ENCODE measurements around the gene HSPA12A.

Gene HSPA12A

GRCh38 chr10:116743266-116744064 is 1.1 kb upstream of the HSPA12A start:
- no peak for DNase-seq (ENCODE audit: low spot score)

- DNase-seq (ENCODE audit: low spot score) = no peak
Measured at GRCh38 chr10:116741391-116742351, 695 bp downstream of the HSPA12A start.

DNA sequence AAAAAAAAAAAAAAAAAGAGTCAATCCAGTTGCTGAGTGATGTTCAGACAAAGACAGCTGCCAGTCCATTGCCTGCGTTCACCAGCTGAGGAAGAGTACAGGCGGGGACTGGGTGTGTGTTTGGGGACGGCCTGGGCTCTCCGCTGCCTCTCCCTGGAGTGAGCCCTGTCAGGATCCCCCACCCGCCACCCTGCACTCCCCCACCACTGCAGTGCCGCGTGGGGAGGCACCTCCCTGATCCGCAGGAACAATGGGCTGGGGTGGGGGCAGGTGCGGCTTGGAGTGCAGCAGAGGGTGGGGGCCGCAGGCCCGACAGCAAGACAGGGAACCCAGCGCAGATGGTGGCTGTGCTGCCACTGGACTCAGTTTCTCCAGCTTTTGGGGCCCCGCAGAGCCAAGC is 1.4 kb downstream of the HSPA12A start:
- DNase-seq (ENCODE audit: low spot score) = no peak

DNA sequence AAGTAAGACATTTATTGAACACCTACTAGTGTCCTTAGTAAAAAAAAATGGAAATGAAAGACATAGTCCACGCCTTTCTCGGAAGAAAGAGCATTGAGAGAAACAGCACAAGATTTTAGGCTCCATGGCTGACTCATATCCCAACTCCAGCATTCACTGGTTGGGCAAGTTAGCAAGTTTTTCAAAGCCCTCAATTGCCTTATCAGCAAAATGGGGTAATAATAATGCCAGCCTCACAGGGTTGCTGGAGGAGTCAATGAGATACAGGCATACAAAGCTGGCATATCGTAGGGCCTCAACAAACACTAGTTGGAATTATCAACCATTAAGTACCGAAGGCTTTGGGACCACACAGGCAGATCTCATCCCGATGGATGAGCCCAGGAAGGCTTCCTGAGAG is 4.0 kb downstream of the HSPA12A start:
- DNase-seq (ENCODE audit: low spot score) = no peak

DNA sequence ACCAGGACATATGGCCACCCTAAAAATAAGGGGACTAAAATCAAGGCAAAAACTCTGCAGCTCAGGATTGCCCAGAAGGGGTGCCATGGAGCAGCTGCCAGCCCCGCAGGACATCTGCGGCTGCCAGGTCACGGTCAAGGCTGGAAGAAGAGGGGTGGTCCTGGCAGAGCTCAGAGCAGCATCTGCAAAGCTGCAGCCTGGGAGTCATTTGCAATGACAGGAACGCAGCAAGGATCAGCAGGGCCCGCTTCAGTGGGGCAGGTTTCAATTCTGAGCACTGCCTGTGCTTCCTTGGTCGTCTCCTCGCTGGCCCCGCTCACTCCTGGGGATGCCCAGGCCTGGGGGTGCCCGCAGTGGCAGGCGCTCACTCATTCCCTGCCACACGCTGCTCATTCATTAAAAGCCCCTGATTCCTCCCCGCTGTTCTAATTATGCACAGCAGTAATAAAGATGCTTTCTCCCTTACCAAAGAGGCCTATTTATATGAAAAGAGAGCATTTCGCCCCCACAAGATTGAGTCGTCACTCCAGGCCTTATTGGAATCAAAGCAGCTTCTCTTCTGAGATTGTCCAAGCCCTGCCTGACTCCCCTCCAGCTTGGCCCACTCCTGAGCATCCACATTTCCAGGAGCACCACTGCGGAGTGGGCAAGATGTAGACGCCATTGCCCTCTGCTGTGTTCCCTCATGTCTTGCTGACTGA is 4.6 kb downstream of the HSPA12A start:
- no peak for DNase-seq (ENCODE audit: low spot score)

GRCh38 chr10:116733566-116733965 is 8.8 kb downstream of the HSPA12A start:
- DNase-seq (ENCODE audit: low spot score) = no peak

DNA sequence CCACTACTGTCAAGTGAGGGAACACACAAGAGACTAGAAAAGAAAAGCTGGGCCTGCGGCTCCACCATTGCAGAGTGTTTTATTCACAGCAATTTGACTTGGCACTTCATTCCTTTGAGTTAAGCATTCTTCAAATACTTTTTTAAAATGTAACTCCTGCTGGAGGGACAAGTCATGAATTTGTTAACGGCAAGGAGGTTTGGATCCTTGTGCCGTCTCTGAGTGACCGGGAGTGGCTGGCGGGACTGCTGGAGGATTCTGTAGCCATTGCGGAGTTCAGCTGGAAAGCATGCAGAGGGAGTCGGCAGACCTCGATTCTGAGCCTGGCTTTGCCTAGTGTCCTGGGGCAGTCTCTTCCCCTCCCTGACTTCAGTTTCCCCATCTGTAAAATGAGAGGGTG is 9.8 kb downstream of the HSPA12A start:
- DNase-seq (ENCODE audit: low spot score) = no peak

DNA sequence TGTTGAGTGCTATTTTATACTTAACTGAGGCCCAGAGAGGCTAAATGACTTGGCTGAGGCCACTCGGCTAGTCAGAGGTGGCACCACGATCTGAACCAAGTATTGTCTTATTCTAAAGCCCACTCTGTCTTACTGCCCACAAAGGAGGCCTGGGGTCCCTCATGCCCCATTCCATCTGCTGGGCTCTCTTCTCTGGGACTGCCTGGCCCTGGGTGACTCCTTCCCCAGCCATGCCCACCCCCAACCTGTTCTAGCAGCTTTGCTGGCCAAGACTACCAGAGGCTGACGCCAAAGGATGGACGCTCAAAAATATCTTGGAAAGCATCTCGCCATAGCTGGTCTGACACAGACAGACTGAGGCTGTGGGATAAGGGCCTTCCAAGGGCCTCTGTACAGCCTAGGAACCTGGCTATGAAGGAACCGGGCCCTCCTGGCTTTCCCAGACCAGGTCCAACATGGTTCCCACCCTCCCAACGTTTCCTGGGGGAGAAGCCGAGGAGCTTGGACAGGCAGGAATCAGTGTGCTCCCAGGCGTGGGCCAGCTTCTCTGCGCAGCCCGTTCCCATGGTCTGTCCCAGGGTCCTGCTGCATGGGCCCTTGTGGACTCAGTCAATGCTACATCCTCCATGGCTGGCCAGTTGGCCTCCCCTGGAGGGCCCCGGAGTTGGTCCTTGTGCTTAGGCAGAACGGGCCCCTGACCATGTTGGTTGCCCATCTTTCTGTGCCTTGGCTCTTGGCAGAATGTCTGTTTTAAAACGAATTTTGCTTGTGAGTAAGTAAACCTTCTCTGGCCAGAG is 11.7 kb downstream of the HSPA12A start:
- no peak for DNase-seq (ENCODE audit: low spot score)

GRCh38 chr10:116729243-116729642 is 13.1 kb downstream of the HSPA12A start:
- DNase-seq (ENCODE audit: low spot score) = no peak

DNA sequence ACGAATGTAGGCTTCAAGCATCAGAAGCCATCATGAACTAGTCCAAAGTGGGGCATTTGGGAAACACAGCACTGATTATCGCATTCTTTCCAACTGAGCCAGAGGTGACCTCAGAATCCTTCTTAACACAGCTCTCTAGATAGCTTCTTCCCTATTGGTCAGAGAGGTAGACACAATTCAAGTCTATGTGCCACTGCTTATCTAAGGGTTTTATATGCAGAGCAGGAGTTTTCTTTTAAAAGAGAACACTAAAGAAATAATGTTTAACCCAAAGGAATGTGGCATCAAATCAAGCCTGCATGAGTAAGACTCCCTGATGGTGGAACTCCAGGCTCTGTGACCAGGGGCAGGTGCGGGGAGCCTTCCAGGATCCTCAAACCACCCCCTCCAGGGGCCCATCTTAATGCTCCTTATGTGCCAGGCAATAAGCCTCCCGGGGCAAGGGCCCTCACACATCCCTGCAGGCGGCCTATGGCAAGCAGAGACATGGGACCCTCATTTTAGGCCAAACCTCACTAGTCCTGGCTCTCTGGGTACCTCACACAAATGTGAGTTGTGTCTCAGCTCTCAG is 13.8 kb downstream of the HSPA12A start:
- DNase-seq (ENCODE audit: low spot score) = no peak

DNA sequence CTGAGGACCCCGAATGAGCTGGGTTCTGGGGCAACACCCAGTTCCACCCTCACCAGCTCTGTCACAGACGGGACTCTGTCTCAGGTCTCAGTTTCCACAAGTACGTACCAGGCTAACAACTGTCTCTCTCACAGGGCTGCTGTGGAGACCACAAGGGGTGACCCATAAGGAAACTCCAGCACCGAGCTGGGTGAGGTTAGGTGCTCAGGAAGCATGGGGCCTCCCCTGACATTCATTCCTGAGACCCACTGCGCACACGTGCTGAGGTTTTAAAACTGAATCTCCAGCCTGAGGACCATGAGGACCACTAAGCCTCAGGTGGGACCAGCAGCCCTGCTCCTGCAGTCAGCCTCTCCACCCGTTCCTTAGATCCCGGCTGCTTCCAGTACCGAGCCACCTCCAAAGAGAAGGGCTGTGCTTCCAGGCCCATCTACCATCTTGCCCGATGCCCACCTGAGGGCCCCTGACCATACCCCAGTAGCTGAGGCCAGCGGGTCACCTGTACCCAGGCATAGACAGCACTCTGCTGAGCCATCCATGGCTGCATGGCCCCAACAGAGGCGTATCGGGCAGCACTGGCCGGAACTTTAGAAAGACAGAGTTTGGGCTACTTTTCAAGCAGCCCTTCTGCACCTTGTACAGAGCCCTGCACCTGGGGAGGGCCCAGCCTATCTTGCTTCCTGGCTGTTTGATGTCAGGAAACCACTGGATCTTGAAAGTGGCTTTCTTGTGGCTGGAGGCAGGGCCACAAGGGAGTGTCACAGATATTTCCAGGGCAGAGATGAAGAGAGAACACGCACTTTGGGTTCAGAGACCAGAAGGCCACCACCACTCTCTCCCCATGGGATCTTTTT is 18.7 kb downstream of the HSPA12A start:
- DNase-seq (ENCODE audit: low spot score) = no peak

DNA sequence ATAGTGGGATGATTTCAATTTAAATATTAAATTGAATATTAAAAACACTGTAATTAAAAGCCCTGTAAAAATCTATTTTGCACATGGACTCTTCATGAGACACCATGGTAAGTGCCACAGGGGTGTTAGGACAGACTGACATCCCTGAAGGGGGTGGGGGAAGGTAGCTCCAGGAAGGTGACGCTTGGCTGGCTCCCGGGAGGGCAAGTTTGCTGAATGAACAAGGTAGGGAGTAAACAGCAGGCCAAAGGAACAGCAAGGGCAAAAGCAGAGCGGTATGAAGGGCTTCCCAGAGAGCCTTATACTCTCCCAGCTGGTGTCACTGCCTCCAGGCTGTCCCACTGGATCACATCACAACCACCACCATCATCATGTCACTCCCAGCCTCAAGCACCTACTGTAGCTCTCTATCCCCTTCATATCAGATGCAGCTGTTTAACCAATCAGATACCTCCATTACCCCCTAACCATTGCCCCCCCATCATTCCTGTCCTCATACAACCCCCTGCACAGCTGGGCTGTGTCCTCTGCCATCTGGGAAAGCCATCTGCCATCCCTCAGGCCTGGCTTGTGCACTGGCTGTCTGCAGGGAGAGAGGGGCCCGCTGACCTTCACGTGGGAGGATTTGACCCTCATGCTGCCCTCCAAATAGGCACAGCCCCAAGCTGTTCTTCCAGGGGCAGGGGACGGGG is 19.5 kb downstream of the HSPA12A start:
- no peak for DNase-seq (ENCODE audit: low spot score)

GRCh38 chr10:116721547-116722392 is 20.6 kb downstream of the HSPA12A start:
- no peak for DNase-seq (ENCODE audit: low spot score)

- no peak for DNase-seq (ENCODE audit: low spot score)
Measured at GRCh38 chr10:116720668-116721546, 21.5 kb downstream of the HSPA12A start.

- DNase-seq (ENCODE audit: low spot score) = no peak
Measured at GRCh38 chr10:116720241-116720643, 22.1 kb downstream of the HSPA12A start.

DNA sequence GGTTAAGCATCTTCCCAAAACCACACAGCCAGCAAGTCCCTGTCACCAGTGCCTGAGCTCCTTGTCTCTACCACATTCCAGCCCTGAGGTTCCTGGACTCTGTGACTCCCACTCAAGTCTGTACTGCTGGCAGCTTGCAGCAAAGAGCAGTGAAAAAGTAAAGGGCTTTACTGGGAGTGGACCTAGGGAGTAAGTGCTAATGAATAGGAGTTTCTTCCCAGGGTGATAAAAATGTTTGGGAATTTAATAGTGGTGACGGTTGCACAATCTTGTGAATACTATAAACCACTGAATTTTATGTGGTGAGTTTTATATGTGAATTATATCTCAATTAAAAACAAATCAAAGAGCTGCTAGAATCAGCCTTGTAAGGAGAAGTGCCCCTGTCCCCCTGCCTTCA is 22.6 kb downstream of the HSPA12A start:
- DNase-seq (ENCODE audit: low spot score) = no peak

DNA sequence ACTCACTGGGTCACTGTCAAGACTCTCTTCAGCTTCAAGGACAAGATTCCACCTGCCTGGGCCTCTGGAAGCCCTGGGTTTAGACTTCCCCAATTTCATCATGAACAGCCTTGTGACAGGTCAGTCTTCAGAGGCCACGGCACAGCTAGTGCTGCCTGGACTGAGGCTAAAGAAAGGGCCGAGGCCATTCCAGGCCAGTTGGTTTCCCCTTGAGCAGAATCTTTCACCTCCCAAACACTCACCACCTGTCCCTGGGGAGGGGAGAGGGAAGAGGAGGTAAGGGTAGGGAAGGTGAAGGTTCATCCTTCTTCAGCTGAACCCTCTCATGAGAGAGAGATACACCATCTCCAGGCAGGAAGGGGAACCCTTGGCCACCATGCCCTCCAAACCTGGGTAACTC is 24.3 kb downstream of the HSPA12A start:
- DNase-seq (ENCODE audit: low spot score) = no peak

GRCh38 chr10:116716381-116716780 is 26.0 kb downstream of the HSPA12A start:
- DNase-seq (ENCODE audit: low spot score) = no peak
